SK-N-SH (cell line): ENCODE results near the gene MAN2A1.

ENCODE experiments used
- CHD2 ChIP-seq: fragments of 150-350 bp; IDR thresholded peaks from 2 replicates; pipeline ENCODE4 v1.6.1; 2018; ENCODE audit warnings: low read length; ENCODE audit not compliant: partially characterized antibody
- CTCF ChIP-seq: fragments of 200-600 bp; sonication (generic); IDR thresholded peaks from 2 replicates; pipeline ENCODE4 v1.6.1; 2017; ENCODE audit warnings: antibody characterized with exemption, mild to moderate bottlenecking, moderate library complexity
- EP300 ChIP-seq, 2 experiments: IDR thresholded peaks; 2 replicates each; pipeline versions ENCODE4 v1.4.0 to v1.6.1; 2012; ENCODE audit warnings: borderline replicate concordance in 1 of 2, low read depth in 1 of 2, low read length in 1 of 2
- POLR2AphosphoS5 ChIP-seq: IDR thresholded peaks from 2 replicates; pipeline ENCODE4 v1.6.1; 2012; ENCODE audit warnings: low read depth, low read length
- REST ChIP-seq: IDR thresholded peaks from 2 replicates; pipeline ENCODE4 v1.6.1; 2012; ENCODE audit warnings: mild to moderate bottlenecking, low read depth, low read length, moderate library complexity
- RFX5 ChIP-seq: IDR thresholded peaks from 2 replicates; pipeline ENCODE4 v1.6.1; 2012; ENCODE audit warnings: mild to moderate bottlenecking, improper control_type of control experiment, low read length
- TAF1 ChIP-seq: IDR thresholded peaks from 2 replicates; pipeline ENCODE4 v1.6.1; 2012; ENCODE audit warnings: low read depth, mild to moderate bottlenecking, low read length, moderate library complexity, borderline replicate concordance
- USF1 ChIP-seq: IDR thresholded peaks from 2 replicates; pipeline ENCODE4 v1.4.0; 2012; ENCODE audit warnings: low read depth, borderline replicate concordance

GRCh38 chr5:109874108-109874507 lies 184.4 kb downstream of the MAN2A1 start:
- TF ChIP-seq CTCF (no peak), CHD2 (no peak), EP300 (IDR thresholded peaks at IDR 0.05; ENCODE audit: borderline replicate concordance in 1 of 2, low read depth in 1 of 2, low read length in 1 of 2) (no peak), TAF1 (no peak), POLR2AphosphoS5 (no peak), REST (no peak), RFX5 (no peak), USF1 (no peak)
